Lower leg skin (tissue), 3 donors: ENCODE results near the gene SHFL.

Experiments used
- POLR2A ChIP-seq, 2 donors: fragments of 450-650 bp; IDR thresholded peaks; one replicate each; pipeline ENCODE4 v1.6.1; 2016 to 2017; ENCODE audit warnings: antibody characterized with exemption in 2 of 2, mild to moderate bottlenecking in 1 of 2, moderate library complexity in 1 of 2
- TF ChIP-seq, protein P1 (sequence below), 3 donors: fragments of 450-650 bp; IDR thresholded peaks; one replicate each; pipeline ENCODE4 v1.5.1; 2016; ENCODE audit warnings: antibody characterized with exemption in 3 of 3, mild to moderate bottlenecking in 3 of 3, moderate library complexity in 2 of 3

DNA sequence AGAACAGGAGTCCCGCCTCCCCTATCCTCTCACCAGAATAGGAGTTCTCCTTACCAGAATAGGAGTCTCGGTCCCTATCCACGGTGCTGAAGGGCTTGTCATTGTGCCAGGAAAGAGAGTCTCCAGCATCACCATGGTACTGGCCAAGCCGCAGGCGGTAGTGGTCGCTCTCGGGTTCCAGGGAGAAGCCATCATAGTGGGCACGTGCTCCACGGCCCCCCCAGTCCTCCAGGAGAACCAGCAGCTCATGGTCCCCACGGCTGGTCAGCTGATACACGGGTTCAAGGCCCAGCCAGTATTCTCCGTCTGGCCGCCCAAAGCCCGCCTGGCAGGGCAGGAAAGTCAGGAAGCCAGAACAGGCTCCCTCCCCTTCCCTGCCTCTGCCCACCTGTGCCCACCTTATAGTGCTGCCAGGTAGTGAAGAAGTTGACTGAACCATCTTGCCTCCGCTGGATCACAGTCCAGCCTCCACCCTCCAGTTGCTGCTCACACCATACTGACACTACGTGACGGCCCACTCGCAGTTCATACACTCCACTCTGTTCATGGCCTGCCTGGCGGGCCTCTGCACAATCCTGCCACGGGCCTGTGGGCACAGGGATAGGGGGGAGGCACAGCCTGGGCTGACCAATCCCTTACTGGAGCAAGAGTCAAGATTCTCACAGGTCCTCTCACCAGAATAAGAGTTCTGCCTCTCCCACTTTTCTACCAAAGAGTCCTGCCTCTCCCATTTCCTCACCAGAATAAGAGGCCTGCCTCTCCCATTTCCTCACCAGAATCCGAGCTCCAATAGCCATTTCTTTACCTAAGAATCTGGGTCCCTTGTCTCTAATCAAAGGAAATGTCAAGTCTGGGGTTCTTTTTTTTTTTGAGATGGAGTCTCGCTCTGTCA lies 7.4 kb downstream of the SHFL start:
- TF ChIP-seq, protein P1, sequence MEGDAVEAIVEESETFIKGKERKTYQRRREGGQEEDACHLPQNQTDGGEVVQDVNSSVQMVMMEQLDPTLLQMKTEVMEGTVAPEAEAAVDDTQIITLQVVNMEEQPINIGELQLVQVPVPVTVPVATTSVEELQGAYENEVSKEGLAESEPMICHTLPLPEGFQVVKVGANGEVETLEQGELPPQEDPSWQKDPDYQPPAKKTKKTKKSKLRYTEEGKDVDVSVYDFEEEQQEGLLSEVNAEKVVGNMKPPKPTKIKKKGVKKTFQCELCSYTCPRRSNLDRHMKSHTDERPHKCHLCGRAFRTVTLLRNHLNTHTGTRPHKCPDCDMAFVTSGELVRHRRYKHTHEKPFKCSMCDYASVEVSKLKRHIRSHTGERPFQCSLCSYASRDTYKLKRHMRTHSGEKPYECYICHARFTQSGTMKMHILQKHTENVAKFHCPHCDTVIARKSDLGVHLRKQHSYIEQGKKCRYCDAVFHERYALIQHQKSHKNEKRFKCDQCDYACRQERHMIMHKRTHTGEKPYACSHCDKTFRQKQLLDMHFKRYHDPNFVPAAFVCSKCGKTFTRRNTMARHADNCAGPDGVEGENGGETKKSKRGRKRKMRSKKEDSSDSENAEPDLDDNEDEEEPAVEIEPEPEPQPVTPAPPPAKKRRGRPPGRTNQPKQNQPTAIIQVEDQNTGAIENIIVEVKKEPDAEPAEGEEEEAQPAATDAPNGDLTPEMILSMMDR (IDR thresholded peaks at IDR 0.05) = no peak
- TF ChIP-seq POLR2A (IDR thresholded peaks at IDR 0.05) = no peak
